Measurements from ENCODE around the gene WRAP73.

WRAP73 gene

GRCh38 chr1:3645666-3646355 is 4.1 kb downstream of the WRAP73 start:
- DNase-seq = no peak

DNA sequence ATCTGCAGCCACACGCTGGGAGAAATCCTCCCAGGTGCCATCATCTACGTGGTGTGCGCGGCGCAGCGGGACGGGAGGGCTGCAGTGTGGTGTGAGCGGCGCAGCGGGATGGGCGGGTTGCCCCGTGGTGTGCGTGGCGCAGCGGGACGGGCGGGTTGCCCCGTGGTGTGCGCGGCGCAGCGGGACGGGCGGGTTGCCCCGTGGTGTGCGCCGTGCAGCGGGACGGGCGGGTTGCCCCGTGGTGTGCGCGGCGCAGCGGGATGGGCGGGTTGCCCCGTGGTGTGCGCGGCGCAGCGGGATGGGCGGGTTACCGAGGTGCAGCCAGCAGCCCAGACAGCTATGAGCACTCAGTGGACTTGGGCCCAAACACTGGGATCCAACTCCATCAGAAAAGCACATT is 4.7 kb downstream of the WRAP73 start:
- no peak for DNase-seq

GRCh38 chr1:3644273-3644672 is 5.6 kb downstream of the WRAP73 start:
- no peak for DNase-seq

DNA sequence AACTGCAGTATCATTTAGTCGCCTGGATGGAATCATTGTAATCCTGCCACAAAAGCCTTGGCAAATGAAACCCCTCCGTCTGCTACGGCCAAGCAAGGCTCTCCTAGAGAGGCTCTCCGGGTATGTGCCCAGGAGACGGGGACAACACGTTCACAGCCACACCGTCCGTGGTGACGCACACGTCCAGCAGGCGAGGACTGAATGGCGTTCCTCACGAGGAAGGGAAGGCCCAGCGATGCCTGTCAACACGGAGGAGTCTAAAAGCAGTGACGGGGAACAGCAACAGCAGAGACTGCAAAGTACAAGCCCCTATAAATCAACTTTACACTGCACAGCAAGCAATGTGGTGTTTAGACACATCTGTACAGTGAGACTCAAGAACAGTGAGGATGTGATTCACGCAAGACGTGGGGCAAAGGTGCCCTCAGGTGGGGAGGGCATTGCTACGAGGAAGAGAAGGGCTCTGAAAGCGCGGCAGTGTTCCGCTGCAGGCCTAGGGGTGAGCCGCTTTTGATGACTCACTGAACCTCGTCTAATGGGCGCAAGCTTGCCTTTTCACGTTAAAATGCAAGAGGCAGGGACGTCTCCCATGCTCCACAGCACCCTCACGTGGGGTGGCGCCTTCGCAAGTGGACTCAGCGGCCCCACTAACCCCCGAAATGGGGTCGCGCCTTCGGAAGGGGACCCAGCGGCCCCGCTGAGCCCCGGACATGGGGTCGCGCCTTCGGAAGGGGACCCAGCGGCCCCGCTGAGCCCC is 6.8 kb downstream of the WRAP73 start:
- DNase-seq = no peak

GRCh38 chr1:3641816-3642215 is 8.1 kb downstream of the WRAP73 start:
- DNase-seq = no peak

DNA sequence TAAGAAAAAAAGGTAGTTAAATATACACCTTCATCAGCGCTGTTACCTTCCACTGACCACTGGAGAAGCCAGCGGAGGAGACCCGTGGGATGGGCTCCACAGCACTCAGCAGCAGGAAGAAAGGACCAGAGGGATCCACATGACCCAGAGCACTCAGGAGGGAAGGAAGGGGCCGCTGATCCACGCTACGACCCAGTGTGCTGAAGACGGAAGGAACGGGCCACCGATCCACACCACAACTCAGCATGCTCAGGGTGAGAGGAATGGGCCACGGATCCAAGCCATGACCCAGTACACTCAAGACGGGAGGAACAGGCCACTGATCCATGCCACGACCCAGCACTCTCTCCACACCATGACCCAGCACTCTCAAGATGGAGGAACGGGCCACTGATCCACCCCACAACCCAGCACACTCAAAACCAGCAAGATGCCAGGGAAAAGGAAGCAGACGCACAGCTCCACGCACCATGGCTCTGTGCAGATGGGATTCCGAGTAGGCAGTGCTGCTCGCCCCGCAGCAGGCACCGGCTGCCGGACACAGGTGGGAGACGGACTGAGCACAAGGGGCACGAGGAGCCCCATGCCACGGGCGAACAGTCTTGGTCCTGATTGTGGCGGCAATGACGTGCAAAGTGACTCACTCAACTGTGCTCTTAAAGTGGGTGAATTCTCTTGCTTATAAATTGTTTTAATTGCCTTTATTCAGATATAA is 8.7 kb downstream of the WRAP73 start:
- DNase-seq = no peak

DNA sequence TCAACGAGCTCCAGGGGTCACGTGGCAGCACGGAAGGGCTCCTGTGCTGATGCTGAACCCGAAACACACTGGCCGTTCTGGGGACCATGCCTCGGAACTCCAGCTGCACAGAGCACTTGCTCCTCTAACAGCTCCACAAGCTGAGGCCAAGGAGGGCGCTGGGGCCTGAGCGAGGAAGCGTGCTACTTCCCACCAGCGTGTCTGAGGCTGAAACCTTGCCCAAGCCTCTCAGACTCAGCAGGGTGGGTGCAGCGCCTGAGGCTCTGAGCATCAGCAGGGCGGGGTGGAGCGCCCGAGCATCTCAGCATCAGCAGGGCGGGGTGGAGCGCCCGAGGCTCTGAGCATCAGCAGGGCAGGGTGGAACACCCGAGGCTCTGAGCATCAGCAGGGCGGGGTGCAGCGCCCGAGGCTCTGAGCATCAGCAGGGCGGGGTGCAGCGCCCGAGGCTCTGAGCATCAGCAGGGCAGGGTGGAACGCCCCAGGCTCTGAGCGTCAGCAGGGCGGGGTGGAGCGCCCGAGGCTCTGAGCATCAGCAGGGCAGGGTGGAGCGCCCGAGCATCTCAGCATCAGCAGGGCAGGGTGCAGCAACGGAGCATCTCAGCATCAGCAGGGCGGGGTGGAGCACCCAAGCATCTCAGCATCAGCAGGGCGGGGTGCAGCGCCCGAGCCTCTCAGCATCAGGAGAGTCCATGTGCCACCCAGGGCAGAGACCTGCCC is 9.6 kb downstream of the WRAP73 start:
- DNase-seq = no peak

- no peak for DNase-seq
Observed at GRCh38 chr1:3639397-3639911, 10.4 kb downstream of the WRAP73 start.

DNA sequence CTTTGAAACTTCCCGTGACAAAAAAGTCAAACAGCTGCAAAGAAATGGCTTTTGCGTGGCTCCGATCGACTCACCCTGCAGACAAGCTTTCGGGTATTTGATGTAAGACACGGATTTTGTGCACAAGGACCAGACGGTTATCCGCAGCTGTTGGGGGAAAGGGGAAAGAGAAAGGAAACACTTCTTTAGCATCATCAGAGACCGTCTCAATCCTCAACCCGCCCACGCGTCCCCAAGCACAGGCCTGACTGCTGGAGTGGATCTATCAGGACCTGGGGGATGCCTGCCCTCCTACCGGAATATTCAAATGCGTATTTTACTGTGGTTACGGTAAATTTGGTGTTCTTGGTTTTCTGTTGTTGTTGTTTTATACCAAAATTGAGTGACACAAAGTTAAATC is 11.2 kb downstream of the WRAP73 start:
- DNase-seq = no peak

DNA sequence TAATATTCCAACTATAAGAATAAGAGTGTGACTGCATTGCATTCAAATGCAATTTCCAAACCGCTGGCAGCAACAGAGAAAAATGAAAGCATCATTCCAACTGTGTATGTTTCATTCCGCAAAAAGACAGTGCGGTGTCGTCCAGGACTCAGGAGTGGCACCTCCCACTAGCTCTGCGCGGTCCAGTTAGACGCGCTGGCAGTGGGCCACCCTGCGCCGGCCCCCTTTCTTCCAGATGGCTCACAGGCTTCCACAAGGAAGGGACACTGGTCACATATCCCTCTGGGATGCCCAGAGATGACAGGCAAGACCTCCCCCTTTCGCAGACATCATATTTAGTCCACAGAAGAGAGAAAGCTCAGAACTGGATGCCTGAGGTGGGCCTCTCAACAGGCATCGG is 11.9 kb downstream of the WRAP73 start:
- no peak for DNase-seq

DNA sequence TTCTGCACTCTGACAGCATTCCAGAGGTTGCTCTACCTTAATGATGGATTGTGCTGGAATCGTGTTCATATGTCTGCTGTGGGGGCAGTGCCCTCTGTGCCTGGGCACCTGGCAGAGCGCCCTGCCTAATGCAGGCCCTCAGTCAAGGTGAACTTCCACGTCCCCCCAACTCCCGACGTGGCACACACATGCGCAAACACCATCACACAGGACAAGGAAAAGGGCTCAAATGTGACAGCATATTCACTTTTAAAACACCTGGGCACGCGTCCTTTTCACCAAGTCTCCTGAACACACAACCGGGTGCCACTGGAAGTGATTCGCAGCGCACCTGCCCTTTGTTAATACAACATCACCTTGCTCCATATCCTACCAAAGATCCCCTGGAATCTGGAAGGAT is 13.4 kb downstream of the WRAP73 start:
- no peak for DNase-seq

DNA sequence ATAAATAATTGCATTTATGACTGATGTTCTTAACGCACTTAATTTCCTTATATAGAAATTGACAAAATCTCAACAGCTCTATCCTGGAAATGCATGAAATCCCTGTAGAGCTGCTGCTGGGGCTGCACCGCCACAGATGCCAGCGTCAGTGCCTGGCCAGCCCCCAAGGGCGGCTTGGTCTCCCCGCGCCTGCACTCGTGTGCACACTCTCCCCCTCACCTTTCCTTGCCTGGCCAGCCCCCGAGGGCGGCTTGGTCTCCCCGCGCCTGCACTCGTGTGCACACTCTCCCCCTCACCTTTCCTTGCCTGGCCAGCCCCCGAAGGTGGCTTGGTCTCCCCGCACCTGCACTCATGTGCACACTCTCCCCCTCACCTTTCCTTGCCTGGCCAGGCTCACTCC is 13.8 kb downstream of the WRAP73 start:
- no peak for DNase-seq

DNA sequence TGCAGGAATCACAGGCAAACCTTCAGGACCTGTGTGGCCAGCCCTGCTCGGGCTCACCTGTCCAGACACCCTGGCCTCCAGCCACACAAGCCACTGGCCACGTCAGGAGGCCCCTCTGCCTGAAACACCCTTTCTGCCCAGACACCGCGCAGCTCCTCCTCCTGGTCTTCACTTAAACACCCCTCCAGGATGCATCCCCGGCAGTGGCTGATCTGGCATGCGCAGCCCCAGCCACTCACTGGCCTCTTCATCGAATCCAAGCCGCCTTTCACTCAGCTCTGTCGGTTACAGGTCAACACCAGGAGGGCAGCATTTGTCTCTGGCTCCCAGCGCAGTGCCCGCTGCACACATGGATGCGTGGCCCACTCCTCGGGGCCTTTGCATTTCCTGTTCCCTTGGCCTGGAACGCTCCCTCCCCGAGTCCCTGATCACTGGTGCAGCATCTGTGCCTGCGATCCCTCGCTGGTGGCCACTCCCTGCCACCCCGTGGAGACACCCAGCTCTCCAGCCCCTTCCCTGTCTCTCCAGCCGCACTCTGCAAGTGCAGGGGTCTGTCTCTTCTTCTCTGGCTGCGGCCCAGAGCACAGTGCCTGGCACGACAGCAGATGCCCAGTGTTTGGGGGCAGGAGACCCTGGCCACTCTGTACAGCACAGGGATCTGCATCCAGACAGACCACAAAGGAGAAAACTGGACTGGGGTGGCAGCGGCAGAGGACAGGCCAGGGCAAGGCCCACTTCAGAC is 15.7 kb downstream of the WRAP73 start:
- no peak for DNase-seq

- no peak for DNase-seq
Observed at GRCh38 chr1:3633344-3634058, 16.4 kb downstream of the WRAP73 start.

DNA sequence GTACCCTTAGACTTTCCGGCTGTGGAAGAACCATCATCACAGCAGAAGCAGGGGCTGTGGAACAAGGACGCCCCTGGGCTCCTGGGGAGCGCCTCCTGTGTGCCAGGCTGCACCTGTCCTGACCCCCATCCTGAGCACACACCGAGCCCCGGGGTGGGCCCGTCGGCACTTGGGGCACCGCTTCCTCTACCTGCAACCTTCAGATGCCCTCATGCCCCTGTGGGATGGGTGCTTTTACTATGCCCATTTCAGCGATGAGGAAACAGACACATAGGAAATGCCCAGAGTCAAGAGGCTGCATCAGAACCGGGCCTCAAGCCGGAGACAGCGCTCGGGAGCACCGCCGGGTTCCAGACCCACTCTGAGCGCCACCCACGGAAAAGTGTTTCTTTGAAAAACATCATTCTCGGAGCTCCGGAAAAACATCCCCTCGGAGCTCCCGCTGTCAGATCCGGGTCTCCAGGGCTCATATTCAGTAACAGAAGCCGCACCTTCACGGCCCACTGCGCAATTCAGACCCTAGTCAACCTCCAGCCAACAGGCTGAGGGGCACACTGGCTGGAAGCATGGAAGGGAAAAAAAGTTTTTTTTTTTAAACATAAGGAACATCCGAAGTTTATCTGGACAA is 17.1 kb downstream of the WRAP73 start:
- DNase-seq = no peak

- DNase-seq = no peak
Observed at GRCh38 chr1:3632298-3632697, 17.6 kb downstream of the WRAP73 start.

DNA sequence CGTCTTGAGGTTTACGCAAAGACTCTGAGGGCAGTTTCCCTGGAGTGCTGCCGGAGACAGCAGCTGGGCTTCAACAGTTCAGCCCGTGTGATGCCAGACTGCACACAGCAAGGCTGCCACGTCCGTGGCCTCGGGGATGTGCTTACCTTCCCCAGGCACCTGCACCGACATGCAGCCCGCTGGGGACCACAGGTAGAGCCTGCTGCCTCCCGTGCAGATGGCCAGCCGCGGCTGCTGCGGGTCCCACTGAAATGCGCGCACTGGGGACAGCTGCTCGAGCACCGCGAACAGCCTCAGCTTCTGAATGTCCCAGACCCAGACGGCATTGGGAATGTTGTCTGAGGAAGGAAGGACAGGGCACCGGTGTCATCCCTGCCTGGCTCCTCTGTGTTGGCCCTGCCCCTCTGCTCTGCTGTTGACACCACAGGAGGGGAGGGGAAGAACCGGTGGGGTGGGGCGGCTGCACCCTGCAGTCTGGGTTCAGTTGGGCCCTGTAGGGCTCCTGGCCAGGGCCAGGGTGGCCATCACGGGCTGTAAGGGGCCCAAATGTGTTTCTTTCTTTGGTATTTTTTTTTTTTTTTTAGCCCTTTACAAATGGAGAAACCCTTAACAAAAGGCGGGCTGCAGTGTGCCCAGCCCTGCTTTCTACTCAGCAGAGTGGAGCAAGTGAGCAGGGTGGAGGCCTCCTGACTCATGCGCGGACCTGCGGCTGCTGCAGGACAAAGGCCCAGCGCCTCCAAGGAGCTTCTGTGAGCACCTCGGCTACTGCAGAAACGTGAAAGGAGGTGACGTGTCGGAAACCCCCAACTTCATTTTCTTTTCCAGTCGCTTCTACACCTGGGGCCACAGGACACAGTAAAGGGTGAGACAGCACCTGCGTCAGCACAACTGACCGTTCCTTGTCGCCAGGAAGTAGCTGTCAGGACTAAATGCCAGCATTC is 18.3 kb downstream of the WRAP73 start:
- DNase-seq = no peak

- no peak for DNase-seq
Observed at GRCh38 chr1:3630914-3631313, 19.0 kb downstream of the WRAP73 start.

DNA sequence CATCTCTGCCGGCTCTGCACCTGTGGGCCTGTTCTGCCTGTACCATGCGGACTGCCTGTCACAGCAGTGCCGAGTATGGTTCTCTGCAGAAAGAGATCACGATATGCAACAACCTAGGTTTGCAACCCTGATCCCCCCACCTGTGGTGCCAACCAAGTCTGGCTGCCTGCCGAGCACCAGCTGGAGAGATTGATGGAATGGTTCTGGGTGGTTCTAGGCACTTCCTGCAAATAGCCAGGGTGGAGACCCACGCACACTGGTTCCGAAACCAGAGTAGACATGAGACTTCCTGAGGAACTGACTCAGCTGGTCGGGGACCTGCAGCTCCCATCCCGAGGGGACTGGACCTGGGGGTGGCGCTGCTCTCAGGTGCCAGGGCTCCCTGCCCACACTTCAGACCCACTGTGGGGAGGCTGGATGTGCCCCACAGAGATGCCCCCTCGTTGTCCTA is 19.7 kb downstream of the WRAP73 start:
- no peak for DNase-seq
